GM21390 (cell line): Measurements from ENCODE around the gene ADSS1.

Experiments used
- ATAC-seq: cut with Tn5 transposase; IDR thresholded peaks from one replicate; pipeline ENCODE4 v1.9.1; 2021; ENCODE audit not compliant: unreplicated experiment

ADSS1 gene

DNA sequence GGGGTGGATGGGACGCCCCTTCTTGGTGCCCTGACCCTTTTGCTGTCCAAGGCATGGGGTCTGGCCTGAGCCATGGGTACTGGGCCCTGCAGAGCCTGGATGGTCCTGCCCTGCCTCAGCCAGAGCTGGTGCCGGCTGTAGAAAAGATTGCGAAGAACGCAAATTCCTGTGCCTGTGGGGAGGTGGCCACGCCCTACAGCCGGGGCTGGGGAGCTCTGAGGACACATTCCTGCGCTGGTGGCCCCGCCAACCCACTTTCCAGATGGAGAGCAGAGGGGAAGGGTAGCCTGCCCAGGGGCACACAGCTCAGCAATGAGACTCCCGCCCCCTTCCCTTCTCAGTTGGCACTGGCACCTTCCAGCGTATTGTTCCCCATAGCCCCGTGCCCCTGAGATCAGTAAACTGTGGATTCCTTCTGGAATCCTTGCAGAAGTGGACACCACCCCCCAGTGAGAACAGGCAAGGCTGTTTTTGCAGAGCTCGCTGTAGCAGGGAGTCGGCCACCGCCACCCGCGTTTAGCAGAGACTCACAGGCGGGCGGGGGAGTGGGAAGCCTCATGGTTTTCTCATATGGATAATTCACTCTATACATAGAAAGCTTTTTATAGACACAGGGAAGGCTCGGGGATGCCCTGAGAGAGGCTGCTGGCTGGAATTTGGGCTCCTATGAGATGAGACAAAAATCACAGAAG lies 26.0 kb upstream of the ADSS1 start:
- no peak for ATAC-seq

DNA sequence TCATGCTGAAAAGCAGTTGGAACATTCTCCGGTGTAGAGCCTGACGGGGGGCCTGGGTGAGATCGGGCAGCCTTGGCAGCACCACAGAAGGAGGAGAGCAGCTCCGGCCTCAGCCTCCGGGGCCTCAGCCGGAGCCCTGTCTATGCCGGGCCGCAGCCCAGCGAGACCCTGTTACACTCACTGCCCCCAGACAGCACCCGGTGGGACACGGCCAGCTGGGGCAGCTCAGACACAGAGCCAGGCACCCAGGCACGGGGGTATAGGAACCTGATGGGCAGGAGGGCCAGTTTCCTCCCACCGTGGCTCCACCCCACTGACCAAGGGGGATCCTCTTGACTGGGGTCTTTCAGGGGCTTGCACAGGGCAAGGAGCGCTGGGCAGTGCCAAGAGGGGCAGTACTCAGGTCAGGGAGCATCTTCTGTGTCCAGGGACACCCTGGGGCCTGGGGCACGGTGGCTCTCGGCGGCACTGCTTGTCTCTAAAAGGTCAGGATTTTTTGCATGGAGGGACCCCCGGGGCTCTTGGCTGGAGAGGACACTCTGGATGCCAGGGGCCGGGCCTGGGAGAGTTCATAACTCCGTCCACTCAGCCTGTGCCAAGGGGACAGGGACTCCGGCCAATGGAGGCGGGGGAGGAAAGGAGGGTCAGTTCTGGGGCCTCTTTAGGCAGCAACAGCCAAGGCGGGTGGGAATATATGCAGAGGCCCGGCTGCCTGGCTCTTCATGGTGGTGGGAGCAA lies 25.2 kb upstream of the ADSS1 start:
- no peak for ATAC-seq

GRCh38 chr14:104699426-104699748 lies 24.6 kb upstream of the ADSS1 start:
- ATAC-seq: no peak

- no peak for ATAC-seq
Measured at GRCh38 chr14:104700225-104700651, 23.8 kb upstream of the ADSS1 start.

DNA sequence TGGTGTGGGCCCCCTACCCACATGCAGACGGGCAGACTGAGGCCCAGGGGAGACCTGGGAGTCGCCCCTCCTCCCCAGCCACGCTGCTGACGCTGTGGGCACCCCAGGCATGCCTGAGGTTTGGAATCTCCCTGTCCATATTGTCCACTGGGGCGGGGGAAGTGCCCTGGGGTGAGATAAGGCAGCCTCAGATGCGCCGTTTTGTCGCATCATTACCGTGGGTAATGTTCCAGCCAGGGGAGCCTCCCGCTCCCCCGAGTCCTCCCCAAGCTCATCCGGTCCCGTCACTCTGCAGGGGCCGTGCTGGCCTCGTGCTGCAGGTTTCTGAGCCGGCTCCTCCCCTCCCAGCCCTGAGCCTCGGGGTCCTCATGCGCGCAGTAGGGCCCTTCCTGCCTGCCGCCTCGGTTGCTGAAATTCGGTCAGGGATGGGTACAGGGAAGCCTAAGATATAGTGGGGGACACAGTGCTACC lies 23.2 kb upstream of the ADSS1 start:
- ATAC-seq: no peak

GRCh38 chr14:104701383-104702076 lies 22.5 kb upstream of the ADSS1 start:
- no peak for ATAC-seq

GRCh38 chr14:104702106-104702505 lies 21.9 kb upstream of the ADSS1 start:
- ATAC-seq: no peak

DNA sequence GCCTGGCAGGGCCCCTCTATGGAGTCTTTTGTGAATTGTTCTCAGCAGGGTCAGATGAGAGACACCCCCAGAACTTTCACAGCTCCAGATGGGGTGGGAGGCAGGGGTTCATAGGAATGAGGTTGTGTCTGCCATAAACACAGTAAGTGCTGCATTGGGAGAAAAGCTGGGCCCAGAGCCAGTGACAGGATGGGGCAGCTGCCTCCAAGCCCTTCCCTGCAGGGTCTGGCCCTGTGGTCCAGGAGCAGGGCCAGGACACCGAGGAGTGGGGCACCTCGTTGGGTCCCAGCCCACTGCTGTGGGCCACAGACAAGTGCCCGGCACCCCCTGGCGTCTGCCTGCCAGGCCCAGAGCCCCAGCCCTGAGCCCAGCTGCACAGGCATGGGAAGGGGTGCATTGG lies 21.4 kb upstream of the ADSS1 start:
- ATAC-seq: no peak

DNA sequence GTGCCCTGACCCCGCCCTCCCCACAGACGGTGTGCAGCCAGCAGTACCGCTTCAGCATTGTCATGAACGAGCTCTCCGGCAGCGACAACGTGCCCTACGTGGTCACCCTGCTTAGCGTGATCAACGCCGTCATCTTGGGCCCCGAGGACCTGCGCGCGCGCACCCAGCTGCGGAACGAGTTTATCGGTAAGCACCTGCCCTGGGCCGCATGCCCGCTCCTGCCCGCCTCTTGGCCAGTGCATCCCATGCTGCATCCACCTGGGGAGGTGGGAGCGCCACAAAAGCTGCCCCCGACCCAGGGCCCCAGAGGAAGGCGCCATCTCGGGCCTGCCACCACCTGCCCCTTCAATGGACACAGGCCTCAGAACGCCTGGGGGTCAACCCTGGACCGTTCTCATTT lies 20.8 kb upstream of the ADSS1 start:
- no peak for ATAC-seq

DNA sequence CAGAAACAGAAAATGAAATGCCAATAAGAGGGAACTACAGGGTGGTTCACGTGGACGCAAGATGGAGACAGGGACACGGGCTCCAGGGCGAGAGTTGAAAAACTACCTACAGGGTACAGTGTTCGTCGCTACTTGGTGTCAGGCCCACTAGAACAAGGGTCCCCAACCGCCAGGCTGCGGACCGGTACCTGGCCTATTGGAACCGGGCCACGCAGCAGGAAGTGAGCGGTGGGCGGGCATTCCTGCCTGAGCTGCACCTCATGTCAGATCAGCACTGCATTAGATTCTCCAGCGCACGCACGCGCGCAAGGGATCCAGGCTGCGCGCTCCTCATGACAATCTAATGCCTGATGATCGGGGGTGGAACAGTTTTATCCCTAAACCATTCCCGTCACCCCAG lies 19.8 kb upstream of the ADSS1 start:
- ATAC-seq: no peak

DNA sequence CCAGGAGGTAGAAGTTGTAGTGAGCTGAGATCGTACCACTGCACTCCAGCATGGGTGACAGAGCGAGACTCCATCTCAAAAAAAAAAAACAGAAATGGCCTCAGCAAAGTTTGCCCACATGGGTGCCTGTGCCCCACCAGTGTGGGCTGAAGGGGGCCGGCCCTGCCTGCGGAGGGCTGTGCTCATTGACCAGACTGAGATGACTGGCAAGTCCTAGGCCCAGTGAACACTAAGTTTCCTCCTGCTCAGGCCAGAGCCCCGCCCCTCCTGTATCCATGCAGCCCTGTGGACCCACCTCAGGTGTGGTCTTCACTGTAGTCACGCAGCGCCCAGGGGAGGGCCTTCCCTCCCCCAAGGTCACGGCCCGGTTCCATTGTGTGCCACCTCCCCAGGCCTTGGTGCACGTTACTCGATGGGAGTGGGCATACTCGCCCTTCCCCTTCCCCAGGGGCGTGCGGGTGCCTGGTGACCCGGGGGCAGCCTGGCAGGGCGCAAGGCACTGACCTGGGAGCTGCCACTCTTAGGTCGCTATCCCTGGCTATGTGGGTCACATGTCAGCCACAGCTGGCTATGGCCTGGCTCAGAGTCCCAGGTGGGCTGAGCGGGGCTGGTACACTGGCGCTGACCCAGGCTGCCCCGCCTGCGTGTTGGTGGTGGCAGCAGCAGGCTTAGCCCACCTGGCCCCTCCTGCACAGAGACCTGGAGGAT lies 18.5 kb upstream of the ADSS1 start:
- ATAC-seq: no peak

DNA sequence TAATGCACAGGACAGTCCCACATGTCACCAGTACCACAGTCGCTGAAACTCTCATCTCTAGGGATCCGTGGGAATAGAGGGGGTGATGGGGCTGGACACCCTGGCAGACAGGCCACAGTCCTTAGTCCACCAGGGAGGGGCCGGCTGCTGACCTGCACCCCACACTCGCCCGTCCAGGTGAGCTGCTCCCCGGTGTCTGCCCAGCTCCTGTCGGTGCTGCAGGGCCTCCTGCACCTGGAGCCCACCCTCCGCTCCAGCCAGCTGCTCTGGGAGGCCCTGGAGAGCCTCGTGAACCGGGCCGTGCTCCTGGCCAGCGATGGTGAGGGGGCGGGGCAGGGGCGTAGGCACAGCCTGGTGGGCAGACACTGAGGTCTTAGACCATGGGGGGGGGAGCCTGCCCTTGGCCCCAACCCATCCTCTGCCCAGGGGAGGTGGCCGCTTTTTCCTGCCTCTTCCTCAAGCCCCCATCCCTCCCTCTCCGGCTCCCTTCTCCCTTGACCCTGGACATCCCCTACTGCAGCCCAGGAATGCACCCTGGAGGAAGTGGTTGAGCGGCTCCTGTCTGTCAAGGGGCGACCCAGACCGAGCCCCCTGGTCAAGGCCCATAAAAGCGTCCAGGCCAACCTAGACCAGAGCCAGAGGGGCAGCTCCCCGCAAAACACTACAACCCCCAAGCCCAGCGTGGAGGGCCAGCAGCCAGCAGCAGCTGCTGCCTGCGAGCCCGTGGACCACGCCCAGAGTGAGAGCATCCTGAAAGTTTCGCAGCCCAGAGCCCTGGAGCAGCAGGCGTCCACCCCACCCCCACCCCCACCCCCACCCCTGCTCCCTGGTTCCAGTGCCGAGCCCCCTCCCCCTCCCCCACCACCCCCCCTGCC lies 17.1 kb upstream of the ADSS1 start:
- ATAC-seq: no peak

DNA sequence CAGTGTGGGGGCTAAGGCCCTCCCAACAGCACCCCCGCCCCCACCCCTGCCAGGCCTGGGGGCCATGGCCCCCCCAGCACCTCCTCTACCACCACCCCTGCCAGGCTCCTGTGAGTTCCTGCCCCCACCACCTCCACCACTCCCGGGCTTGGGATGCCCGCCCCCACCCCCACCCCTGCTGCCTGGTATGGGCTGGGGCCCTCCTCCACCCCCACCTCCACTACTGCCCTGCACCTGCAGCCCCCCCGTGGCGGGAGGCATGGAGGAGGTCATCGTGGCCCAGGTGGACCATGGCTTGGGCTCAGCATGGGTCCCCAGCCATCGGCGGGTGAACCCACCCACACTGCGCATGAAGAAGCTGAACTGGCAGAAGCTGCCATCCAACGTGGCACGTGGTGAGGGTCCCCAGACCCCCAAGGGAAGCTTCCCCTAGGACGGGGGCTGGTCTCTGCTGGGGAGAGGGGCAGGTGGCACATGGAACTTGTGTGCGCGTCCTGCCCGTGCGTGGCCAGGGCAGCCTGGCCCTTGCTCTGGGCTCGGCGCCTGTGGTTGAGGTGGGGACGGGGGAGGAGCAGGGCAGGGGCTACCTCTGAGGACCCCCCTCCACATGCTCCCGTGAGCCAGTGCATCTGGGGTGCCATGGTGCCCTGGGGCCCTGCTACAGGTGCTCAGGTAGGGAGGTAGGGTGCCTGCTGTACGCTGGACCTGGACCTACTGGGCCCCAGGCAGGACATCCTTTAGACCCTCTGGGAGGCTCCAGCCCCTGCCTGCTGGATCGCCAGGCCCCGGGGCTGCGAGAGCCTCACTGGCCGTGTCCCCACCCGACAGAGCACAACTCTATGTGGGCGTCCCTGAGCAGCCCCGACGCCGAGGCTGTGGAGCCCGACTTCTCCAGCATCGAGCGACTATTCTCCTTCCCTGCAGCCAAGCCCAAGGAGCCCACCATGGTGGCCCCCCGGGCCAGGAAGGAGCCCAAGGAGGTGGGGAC lies 16.1 kb upstream of the ADSS1 start:
- ATAC-seq: no peak

DNA sequence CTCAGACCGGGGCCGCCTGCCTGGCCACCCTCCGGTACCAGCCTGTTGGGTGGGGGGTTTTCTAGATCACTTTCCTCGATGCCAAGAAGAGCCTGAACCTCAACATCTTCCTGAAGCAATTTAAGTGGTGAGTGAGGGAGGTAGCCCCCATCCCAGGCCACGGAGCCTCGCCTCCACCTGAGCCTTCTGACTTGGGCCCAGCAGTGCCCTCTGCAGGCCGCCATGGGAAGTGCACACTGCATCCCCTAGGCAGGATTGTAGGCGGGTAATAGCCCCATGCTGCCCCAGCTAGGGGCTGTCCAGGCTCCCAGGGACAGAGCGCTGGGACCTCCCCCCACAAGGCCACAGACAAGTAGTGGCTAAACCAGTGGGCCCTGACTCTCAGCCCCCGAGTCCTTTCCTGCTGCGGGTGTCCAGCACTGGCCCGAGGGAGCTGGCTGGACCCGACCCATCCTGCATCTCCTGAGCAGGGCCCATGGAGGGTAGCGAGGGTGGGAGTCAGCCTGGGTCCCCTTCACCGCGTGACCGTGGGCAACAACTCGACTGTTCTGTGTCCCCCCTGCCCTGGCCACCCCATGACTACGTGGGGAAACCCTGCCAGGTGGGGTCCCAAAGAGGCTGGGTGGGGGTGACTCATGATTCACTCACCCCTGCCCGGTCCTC lies 15.3 kb upstream of the ADSS1 start:
- ATAC-seq: no peak

- ATAC-seq: no peak
Measured at GRCh38 chr14:104709387-104710039, 14.5 kb upstream of the ADSS1 start.

DNA sequence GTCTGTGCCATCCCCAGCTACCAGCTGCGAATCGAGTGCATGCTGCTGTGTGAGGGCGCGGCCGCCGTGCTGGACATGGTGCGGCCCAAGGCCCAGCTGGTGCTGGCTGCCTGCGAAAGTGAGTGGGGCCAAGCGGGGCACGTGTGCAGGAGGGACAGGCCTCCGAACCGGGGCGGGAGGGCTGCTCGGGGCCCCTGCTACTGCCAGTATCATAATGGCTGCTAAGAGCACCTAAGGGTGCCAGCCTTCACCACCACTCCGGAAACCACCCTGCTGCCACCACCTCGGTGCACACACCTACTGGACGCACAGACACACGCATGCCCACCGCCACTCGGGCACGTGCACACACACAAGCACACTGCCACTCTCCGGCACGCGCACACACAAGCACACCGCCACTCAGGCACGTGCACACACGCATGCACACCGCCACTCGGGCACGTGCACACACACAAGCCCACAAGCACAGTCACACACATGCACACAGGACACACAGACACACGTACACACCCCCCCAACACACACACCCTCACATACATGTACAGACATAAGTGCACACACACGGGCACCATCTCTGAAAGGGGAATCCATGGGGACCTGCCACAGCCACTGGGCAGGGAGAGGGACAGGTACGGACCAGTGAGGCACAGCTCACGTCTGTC lies 13.8 kb upstream of the ADSS1 start:
- ATAC-seq: no peak

- ATAC-seq: no peak
Measured at GRCh38 chr14:104712881-104713734, 10.9 kb upstream of the ADSS1 start.
